ENCODE measurements around the gene SLC25A43. TPM values are rescaled to one million over a fixed set of nuclear protein-coding genes. Genes with fewer than 3 reads are reported as not detected.
"Not testable (repeated sequence)": the region's sequence is repeated elsewhere in the genome, so short reads cannot be mapped to it uniquely, and the experiment has no call there.

SLC25A43 gene
- total RNA-seq, 1 donor: 22.0 TPM

GRCh38 chrX:119478504-119478903, 79.4 kb downstream of the SLC25A43 start:
- DNase-seq (ENCODE audit: low read depth): no peak
- H3K4me3 ChIP-seq (ENCODE audit: low read depth, low read length): peak overlapping the region; percentile 50
- TF ChIP-seq CTCF (IDR thresholded peaks at IDR 0.05; ENCODE audit: insufficient read depth, low read depth, low read length): no peak

- H3K4me3 ChIP-seq (ENCODE audit: low read depth, low read length): no peak overlapping the region
- no peak for DNase-seq (ENCODE audit: low read depth)
- TF ChIP-seq CTCF (IDR thresholded peaks at IDR 0.05; ENCODE audit: insufficient read depth, low read depth, low read length): no peak
Measured at GRCh38 chrX:119479845-119480244, 80.7 kb downstream of the SLC25A43 start.

GRCh38 chrX:119481323-119481801, 82.2 kb downstream of the SLC25A43 start:
- DNase-seq (ENCODE audit: low read depth): no peak
- H3K4me3 ChIP-seq (ENCODE audit: low read depth, low read length): no peak overlapping the region
- TF ChIP-seq CTCF (IDR thresholded peaks at IDR 0.05; ENCODE audit: insufficient read depth, low read depth, low read length): no peak

- H3K4me3 ChIP-seq (ENCODE audit: low read depth, low read length): peak overlapping the region; percentile 44
- DNase-seq (ENCODE audit: low read depth): no peak
- no peak for TF ChIP-seq CTCF (IDR thresholded peaks at IDR 0.05; ENCODE audit: insufficient read depth, low read depth, low read length)
Measured at GRCh38 chrX:119482041-119482440, 82.9 kb downstream of the SLC25A43 start.

- peak; percentile 56 for DNase-seq (ENCODE audit: low read depth)
- TF ChIP-seq CTCF (IDR thresholded peaks at IDR 0.05; ENCODE audit: insufficient read depth, low read depth, low read length): peak; percentile 65
- peak overlapping the region; percentile 44 for H3K4me3 ChIP-seq (ENCODE audit: low read depth, low read length)
Measured at GRCh38 chrX:119482481-119483480, 83.6 kb downstream of the SLC25A43 start.

- no peak for TF ChIP-seq CTCF (IDR thresholded peaks at IDR 0.05; ENCODE audit: insufficient read depth, low read depth, low read length)
- no peak for DNase-seq (ENCODE audit: low read depth)
Measured at GRCh38 chrX:119486745-119487144, 87.6 kb downstream of the SLC25A43 start.

GRCh38 chrX:119487766-119488165, 88.6 kb downstream of the SLC25A43 start:
- DNase-seq (ENCODE audit: low read depth); H3K4me3 ChIP-seq (ENCODE audit: low read depth, low read length): not testable (repeated sequence)

More at GRCh38 chrX:119486745-119487144, 87.6 kb downstream of the SLC25A43 start:
- H3K4me3 ChIP-seq (ENCODE audit: low read depth, low read length): no peak overlapping the region
